Gastroesophageal sphincter (tissue), 4 donors: ENCODE data around the gene EML4. TPM values are rescaled to one million over a fixed set of nuclear protein-coding genes. Genes with fewer than 3 reads are reported as not detected.

Experiments used
- ATAC-seq: fragments of 150-250 bp; one replicate; pipeline ENCODE4 v1.9.1; 2016; ENCODE audit warnings: mild to moderate bottlenecking, moderate library complexity
- H3K27ac ChIP-seq, 4 donors: fragments of 200-600 bp; sonication (generic) in 3 of 4; 1 replicate in 3 of 4; 2 replicates in 1 of 4; pipeline ENCODE4 v1.5.1; 2016 to 2019
- H3K27me3 ChIP-seq: fragments of 200-600 bp; sonication (generic); one replicate; pipeline ENCODE4 v1.5.1; 2019
- H3K36me3 ChIP-seq, 2 donors: fragments of 200-600 bp; sonication (generic); one replicate each; pipeline ENCODE4 v1.5.1; 2019; ENCODE audit warnings: control low read depth in 1 of 2
- H3K4me1 ChIP-seq, 3 donors: fragments of 200-600 bp; sonication (generic); 1 replicate in 2 of 3; 2 replicates in 1 of 3; pipeline ENCODE4 v1.5.1; 2016 to 2019; ENCODE audit warnings: control low read depth in 2 of 3
- H3K4me3 ChIP-seq, 2 donors: fragments of 200-600 bp; sonication (generic); one replicate each; pipeline ENCODE4 v1.5.1; 2019; ENCODE audit warnings: mild to moderate bottlenecking in 1 of 2, moderate library complexity in 1 of 2
- H3K9me3 ChIP-seq, 3 donors: fragments of 200-600 bp; sonication (generic); one replicate each; pipeline ENCODE4 v1.5.1; 2017 to 2019; ENCODE audit warnings: control low read depth in 2 of 3
- EP300 ChIP-seq: sonication (generic); formaldehyde crosslinking; IDR thresholded peaks from one replicate; pipeline ENCODE4 v1.6.1; 2017; ENCODE audit warnings: antibody characterized with exemption, mild to moderate bottlenecking
- POLR2A ChIP-seq, 2 donors: fragments of 450-650 bp; IDR thresholded peaks; one replicate each; pipeline ENCODE4 v1.6.1; 2017; ENCODE audit warnings: antibody characterized with exemption in 2 of 2, mild to moderate bottlenecking in 2 of 2, moderate library complexity in 1 of 2
- POLR2AphosphoS5 ChIP-seq: sonication (generic); formaldehyde crosslinking; IDR thresholded peaks from one replicate; pipeline ENCODE4 v1.6.1; 2017; ENCODE audit warnings: antibody characterized with exemption
- WGBS, 2 donors: methylation state at CpG; one replicate each; pipeline ENCODE4 v1.1.5; 2018; ENCODE audit warnings: low coverage in 1 of 2; 5-methylcytosine and 5-hydroxymethylcytosine counted together
- total RNA-seq, 4 donors: library from RNA; depleted of rRNA; stranded (reverse); fragments of >200 nt; gene quantifications; one replicate each; pipeline ENCODE4 v1.1.0, GENCODE V29; 2016
- TF ChIP-seq, protein P1 (sequence below), 4 experiments: fragments of 200-600 bp in 2 of 4; fragments of 450-650 bp in 2 of 4; sonication (generic) in 1 of 4; IDR thresholded peaks; one replicate each; pipeline ENCODE4 v1.5.1; 2017 to 2019; ENCODE audit warnings: antibody characterized with exemption in 4 of 4, mild to moderate bottlenecking in 2 of 4, moderate library complexity in 2 of 4

Gene EML4
- total RNA-seq, 4 donors from 2014 or later = 18.5 to 31.4 (median 23.7) TPM

DNA sequence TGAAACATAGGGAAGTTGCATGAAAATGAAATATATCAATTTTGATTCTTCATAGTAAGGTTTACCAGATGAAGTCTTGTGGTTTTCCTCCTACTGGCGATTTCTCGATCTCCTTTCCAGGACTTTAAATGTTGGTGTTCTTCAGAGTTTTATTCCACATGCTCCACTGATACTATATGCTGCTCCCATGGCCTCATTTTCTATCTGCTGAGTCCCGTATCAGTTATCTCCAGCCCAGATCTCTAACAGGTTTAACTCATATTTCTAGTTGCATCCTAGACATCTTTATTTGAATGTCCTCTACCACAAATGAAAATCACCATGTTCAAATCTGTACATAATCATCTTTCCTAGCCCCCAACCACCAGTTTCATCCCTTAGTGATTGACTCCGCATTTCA, 120.1 kb downstream of the EML4 start:
- Histone ChIP-seq H3K27ac (no peak overlapping the region), H3K4me1 (no peaks in the 10 kb centered on the region), H3K36me3 (peaks cover 0 to 53% of the 10 kb centered on the region in 2 donors), H3K9me3 (no peaks in the 10 kb centered on the region), H3K4me3 (no peak overlapping the region), H3K27me3 (no peaks in the 10 kb centered on the region)
- TF ChIP-seq POLR2AphosphoS5 = no peak
- no peak for TF ChIP-seq EP300
- TF ChIP-seq, protein P1, sequence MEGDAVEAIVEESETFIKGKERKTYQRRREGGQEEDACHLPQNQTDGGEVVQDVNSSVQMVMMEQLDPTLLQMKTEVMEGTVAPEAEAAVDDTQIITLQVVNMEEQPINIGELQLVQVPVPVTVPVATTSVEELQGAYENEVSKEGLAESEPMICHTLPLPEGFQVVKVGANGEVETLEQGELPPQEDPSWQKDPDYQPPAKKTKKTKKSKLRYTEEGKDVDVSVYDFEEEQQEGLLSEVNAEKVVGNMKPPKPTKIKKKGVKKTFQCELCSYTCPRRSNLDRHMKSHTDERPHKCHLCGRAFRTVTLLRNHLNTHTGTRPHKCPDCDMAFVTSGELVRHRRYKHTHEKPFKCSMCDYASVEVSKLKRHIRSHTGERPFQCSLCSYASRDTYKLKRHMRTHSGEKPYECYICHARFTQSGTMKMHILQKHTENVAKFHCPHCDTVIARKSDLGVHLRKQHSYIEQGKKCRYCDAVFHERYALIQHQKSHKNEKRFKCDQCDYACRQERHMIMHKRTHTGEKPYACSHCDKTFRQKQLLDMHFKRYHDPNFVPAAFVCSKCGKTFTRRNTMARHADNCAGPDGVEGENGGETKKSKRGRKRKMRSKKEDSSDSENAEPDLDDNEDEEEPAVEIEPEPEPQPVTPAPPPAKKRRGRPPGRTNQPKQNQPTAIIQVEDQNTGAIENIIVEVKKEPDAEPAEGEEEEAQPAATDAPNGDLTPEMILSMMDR (IDR thresholded peaks at IDR 0.05) = no peak
- no peak for TF ChIP-seq POLR2A (IDR thresholded peaks at IDR 0.05)
- 81 to 98% methylated on average over 3 to 4 of the region's 4 CpGs for WGBS, 2 donors
- ATAC-seq = no peak

DNA sequence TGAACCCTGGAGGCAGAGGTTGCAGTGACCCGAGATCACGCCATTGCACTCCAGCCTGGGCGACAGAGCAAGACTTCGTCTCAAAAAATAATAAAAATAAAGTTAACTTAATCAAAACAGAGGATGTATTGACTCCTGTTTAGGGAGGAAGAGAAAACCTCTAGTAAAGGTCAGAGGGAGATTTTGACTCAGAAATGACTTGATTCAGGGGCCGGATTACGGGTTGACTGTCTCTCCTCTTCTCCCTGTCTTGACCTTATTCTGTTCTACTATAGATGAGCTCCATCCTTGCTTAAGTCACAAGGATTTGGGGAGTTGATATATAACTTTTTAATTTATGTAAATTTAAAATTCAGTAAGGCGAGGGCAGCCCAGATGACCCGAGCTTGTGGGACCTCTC, 120.9 kb downstream of the EML4 start:
- 90 to 97% methylated on average over 6 of the region's 8 CpGs for WGBS, 2 donors
- Histone ChIP-seq H3K4me1 (no peaks in the 10 kb centered on the region), H3K9me3 (no peaks in the 10 kb centered on the region), H3K27ac (no peak overlapping the region), H3K27me3 (no peaks in the 10 kb centered on the region), H3K4me3 (no peak overlapping the region), H3K36me3 (peaks cover 0 to 52% of the 10 kb centered on the region in 2 donors)
- ATAC-seq = no peak
- TF ChIP-seq POLR2A (IDR thresholded peaks at IDR 0.05) (no peak), POLR2AphosphoS5 (no peak), EP300 (no peak)
- TF ChIP-seq, protein P1 (IDR thresholded peaks at IDR 0.05) = no peak

DNA sequence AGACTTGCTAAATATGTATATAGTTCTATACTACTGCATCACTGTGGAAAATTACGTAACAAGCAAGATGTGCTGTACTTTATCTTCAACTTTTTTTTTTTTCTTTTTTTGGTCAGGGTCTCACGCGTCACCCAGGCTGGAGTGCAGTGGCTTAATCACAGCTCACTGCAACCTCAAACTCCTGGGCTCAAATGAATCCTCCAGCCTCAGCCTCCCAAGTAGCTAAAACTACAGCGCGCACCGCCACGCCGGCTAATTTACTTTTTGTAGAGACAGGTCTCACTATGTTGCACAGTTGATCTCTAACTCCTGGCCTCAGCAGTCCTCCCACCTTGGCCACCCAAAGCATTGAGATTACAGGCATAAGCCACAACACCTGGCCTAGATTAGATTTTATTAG, 123.9 kb downstream of the EML4 start:
- H3K4me1 ChIP-seq = peaks cover 0 to 7% (median 4%) of the 10 kb centered on the region in 3 donors

DNA sequence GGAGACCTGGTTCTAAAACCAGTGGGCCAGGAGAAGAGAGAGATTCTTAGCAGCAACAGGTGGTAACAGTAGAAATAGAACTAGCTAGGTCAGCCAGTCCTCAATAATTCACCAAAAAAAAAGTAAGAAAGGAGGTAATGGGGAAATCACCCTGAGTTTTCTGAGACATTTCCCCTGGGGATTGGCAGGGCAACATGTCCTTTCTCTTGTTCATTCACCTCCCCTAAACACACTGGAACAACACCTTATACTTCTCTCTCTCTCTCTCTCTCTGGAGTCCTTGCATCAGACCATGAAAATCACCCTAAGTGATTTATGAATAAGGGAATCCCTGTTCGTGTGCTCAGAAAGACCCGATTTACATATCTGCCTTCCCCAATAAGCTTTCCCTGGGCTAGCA, 127.1 kb downstream of the EML4 start:
- Histone ChIP-seq H3K4me1 (peaks cover 0 to 10% (median 4%) of the 10 kb centered on the region in 3 donors), H3K36me3 (peaks cover 2 to 50% of the 10 kb centered on the region in 2 donors), H3K9me3 (no peaks in the 10 kb centered on the region), H3K27ac (no peak overlapping the region), H3K27me3 (no peaks in the 10 kb centered on the region), H3K4me3 (no peak overlapping the region)
- no peak for TF ChIP-seq EP300
- no peak for TF ChIP-seq POLR2AphosphoS5
- TF ChIP-seq, protein P1 (IDR thresholded peaks at IDR 0.05) = no peak
- no peak for TF ChIP-seq POLR2A (IDR thresholded peaks at IDR 0.05)
- 80 to 92% methylated on average over 2 of the region's 2 CpGs for WGBS, 2 donors
- ATAC-seq = no peak

More for the DNA sequence above, 123.9 kb downstream of the EML4 start:
- Histone ChIP-seq H3K9me3 (no peaks in the 10 kb centered on the region), H3K4me3 (no peak overlapping the region), H3K36me3 (peaks cover 2 to 60% of the 10 kb centered on the region in 2 donors), H3K27ac (no peak overlapping the region), H3K27me3 (no peaks in the 10 kb centered on the region)
- ATAC-seq = no peak
- no peak for TF ChIP-seq POLR2A (IDR thresholded peaks at IDR 0.05)
- 95 to 99% methylated on average over 5 to 8 of the region's 8 CpGs for WGBS, 2 donors

DNA sequence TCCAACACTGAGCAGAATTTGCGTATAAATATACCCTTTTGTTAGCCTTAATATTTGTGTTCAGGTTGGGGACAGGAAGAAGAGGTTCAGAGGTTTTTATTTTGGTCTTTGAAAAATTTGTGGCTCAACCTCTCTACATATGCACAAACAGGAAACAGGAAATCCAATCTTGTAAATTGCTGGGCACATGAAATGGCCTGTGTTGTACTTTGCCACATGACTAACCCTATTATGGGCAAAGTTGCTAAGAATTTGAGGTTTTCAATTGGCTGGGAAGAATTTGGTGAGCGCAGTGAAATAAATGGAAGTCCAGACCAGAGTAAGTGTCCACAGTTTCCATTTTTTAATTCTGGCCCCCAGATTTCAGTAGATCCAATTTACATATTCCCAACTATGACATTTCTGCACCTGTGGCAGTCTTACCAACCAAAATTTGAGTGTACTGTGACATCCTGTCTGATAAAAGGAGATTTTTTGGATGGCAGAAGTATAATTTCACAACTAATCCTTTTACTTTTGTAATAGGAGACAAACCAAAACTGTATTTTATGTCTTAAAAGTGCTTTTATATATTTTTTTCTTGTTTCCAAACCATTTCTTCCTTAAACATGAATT, 128.3 kb downstream of the EML4 start:
- no peaks in the 10 kb centered on the region for H3K9me3 ChIP-seq
- no peaks in the 10 kb centered on the region for H3K27me3 ChIP-seq
- H3K36me3 ChIP-seq = peaks cover 2 to 43% of the 10 kb centered on the region in 2 donors
- H3K4me3 ChIP-seq = no peak overlapping the region
- peaks cover 0 to 10% (median 4%) of the 10 kb centered on the region in 3 donors for H3K4me1 ChIP-seq
- whole genome bisulfite sequencing, 2 donors = 89 to 93% methylated on average over 2 of the region's 2 CpGs
- no peak overlapping the region for H3K27ac ChIP-seq
- no peak for ATAC-seq
- no peak for TF ChIP-seq POLR2AphosphoS5
- no peak for TF ChIP-seq EP300
- TF ChIP-seq, protein P1 (IDR thresholded peaks at IDR 0.05) = no peak
- no peak for TF ChIP-seq POLR2A (IDR thresholded peaks at IDR 0.05)
